ENCODE data around the gene PDHB.

DNA sequence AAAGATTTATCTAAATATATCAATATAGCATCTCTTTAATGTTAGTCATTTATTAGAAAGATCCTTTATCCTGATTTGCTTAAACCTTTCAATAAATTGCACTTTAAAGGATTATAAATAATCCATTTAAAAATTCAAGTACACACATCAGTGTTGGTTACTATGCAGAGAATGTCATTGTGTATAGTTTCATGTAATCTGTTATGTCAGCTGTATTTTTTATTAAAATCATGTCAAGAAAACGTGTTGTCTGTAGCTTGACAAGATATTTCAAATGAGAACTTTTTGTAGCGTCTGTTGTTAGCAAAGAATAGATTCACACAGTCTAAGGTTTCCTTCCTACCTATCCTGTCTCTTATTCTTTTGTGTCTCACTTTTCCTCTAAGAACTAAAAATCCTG is 7.8 kb downstream of the PDHB start:
- no peak for TF ChIP-seq POLR2A (IDR thresholded peaks at IDR 0.05)
- TF ChIP-seq, protein P1, sequence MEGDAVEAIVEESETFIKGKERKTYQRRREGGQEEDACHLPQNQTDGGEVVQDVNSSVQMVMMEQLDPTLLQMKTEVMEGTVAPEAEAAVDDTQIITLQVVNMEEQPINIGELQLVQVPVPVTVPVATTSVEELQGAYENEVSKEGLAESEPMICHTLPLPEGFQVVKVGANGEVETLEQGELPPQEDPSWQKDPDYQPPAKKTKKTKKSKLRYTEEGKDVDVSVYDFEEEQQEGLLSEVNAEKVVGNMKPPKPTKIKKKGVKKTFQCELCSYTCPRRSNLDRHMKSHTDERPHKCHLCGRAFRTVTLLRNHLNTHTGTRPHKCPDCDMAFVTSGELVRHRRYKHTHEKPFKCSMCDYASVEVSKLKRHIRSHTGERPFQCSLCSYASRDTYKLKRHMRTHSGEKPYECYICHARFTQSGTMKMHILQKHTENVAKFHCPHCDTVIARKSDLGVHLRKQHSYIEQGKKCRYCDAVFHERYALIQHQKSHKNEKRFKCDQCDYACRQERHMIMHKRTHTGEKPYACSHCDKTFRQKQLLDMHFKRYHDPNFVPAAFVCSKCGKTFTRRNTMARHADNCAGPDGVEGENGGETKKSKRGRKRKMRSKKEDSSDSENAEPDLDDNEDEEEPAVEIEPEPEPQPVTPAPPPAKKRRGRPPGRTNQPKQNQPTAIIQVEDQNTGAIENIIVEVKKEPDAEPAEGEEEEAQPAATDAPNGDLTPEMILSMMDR (IDR thresholded peaks at IDR 0.05 in 4 of 5, conservative IDR thresholded peaks at IDR 0.05 in 1 of 5), result no peak
